Measurements from ENCODE around the gene GRM5.

The GRM5 gene

DNA sequence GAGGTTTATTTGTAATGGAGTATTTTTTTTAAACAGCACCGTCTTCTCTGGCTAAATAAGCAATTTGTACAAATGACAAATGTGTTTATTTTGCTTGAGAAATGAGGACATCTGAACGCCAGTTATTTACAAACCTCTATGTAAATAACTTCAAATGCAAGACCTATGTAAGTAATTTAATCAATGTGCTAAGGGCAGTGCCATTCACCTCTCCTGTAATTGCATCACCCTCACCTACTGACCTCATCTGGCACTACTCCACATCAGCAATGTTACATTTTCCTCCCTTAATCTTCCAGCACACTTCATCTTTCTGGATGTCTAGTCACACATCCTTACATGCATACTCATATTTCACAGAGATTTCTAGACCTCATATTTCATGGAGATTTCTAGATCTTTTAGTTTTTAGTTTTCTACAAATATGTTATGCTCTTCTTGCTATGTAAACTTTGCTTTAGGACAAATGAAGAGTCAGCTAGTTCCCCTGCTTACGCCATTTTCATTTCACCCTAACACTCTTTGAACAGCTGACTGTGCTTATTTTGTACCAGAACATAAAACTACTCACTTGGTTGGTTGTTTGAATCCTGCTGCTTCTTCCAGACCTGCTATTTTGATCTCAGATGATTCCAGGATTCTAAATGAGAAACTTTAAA is 238.6 kb downstream of the GRM5 start:
- no peak for DNase-seq

GRCh38 chr11:88819616-88820015 is 246.2 kb downstream of the GRM5 start:
- no peak for DNase-seq

GRCh38 chr11:88818978-88819377 is 246.8 kb downstream of the GRM5 start:
- DNase-seq = no peak

DNA sequence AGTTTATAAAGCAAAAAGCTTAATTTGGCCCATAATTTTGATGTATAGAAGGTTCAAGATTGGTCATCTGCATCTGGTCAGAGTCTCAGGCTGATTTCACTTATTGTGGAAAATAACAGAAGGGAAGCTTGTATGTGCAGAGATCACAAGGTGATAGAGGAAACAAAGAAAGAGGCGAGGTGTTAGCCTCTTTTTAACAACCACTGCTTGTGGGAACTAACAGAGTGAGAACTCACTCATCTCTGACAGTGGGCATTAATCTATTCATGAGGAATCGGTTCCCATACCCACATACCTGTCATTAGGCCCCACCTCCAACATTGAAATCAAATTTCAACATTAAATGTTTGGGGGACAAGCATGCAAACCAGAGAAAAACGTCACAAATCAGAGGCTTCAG is 250.3 kb downstream of the GRM5 start:
- DNase-seq = no peak

GRCh38 chr11:88814076-88814475 is 251.7 kb downstream of the GRM5 start:
- DNase-seq = no peak

- DNase-seq = no peak
These were observed 252.4 kb downstream of the GRM5 start for GRCh38 chr11:88813233-88813915.

GRCh38 chr11:88810420-88811097 is 255.2 kb downstream of the GRM5 start:
- no peak for DNase-seq

DNA sequence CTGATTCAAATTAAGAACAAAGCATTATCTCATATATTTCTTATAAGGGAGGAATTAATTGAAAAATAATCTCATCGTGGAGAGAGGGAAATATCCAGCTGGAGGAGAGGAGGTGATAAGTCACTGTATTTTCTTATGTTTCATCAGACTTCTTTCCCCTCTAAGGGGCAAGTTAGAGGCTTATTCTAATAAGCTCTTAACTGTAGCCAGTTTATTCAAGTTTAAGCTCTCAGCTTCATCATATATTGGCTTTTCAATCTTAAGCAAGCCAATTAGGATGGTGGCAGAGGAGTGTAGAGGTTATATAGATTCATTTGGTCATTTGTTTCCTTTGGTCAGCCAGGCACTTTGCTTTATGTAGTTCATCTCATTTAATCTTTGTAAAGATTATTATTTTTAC is 256.7 kb downstream of the GRM5 start:
- no peak for DNase-seq

- DNase-seq = no peak
These were observed 258.4 kb downstream of the GRM5 start for GRCh38 chr11:88807349-88807748.

GRCh38 chr11:88806410-88806809 is 259.4 kb downstream of the GRM5 start:
- DNase-seq = no peak

DNA sequence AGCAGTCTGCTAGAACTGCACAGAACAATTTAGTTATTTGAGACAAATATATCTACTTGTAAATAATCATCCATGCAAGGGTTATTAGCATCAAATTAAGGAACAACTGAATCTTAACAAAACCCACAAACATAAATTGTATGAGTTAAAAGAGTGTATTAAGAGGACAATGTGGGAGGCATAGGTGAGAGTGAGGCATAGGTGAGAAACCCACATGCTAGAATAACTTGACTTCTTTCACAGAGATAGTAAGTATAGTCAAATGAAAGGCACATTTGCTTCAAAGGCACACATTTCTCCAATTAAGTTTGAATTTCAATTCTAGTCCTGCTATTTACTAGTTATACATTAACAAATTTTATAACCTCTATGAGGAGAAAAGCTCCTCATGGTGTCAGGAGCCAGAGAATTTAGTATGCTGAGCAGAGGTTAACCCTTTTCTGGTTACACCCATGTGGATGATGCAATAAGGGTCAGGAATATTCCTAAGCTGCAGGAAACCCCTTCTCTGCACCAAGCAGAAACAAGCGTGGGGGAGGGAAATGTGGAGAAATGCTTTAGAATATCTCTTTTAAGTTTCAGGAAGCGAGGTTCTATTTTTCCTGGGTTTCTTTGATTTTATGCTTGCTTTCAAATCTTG is 264.2 kb downstream of the GRM5 start:
- DNase-seq = no peak

DNA sequence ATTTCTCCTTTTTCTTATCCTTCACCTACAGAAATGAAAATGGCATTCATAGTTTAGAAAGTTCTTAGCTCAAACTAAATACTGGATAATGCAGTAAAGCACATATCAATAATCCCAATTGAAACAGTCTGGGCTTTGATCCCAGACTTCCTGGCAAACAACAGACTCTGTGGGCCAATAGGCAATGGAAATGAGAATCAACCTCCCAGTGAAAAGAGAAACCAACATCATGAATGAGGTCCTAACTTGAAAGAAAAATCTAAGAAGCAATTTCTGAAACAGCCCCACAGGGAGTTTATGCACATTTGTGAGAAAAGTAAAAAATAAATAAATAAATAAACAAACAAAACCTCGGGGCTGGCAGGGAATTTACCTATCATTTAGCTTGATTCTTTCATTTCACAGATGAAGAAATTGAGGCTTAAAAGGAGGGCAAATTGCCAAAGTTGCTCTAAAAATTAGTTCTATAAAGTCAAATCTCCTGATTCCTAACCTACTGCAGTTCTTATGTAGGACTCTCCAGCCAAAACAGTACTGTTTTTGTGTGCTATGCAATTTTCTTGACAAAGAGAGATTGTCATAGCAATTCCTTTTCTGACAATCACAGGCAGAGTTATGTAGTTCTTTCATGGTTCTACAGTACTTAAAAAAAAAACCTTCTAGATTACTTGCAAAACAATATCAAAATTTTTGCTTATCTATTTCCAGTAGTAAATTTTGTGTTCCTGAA is 265.8 kb downstream of the GRM5 start:
- no peak for DNase-seq

- DNase-seq = no peak
These were observed 275.6 kb downstream of the GRM5 start for GRCh38 chr11:88790182-88790581.

DNA sequence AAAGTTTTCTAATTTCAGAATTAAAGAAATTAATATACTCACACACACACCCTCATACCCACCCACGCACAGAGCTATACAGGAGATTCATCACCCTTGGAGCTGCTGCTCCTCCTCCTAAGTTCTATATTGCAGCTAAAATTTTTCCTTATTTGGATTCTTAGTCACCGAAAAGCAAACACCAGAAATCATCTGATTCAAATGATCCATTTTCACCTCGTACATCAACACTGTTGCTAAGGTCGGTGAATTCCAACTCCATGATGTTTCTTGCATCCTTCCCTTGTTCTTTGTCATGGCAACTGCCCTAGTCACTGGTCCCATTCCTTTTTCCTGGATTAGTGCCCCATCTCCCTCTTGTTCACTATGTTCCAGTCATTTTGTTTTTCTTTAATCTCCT is 286.2 kb downstream of the GRM5 start:
- no peak for DNase-seq

DNA sequence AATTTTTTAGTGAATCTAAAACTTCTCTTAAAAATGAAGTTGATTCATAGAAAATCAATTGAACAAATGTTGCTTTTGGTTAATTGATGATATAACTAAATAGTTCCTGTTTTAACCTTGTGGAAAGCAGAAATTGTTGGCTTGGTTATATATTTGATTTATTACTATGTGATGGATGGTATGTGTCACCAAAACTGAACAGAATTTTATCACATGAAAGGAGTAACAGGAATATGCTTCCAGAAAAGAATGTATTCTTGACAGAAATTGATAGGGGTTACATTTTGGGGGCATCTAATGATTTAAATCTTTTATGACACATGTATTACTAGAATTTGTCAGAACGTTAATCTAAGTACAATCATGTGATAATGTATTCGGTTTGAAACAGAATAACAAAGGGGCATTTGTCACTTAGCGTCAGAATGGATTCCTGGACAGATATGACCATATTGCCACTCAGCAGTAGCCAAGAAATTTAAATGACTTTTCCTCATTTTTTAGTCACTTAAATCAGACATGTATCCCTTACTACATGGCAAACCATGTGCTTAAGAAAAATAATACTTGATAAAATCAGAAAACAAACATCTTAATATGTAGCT is 295.2 kb downstream of the GRM5 start:
- no peak for DNase-seq

- no peak for DNase-seq
These were observed 321.6 kb downstream of the GRM5 start for GRCh38 chr11:88744140-88744539.

DNA sequence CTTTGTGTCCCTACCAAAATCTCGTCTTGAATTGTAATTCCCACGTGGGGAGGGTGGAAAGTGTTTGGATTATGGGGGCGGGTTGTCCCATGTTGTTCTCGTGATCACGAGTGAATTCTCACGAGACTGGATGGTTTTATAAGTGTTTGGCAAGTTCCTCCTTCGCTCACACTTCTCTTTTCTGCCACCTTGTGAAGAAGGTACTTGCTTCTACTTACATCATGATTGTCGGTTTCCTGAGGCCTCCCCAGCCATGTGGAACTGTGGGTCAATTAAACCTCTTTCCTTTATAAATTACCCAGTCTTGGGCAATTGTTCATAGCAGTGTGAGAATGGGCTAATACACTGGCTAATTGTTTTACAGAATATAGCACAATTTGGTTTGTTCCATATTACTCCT is 326.3 kb downstream of the GRM5 start:
- DNase-seq = no peak

GRCh38 chr11:88709567-88709966 is 356.2 kb downstream of the GRM5 start:
- DNase-seq = no peak

- DNase-seq = no peak
These were observed 361.3 kb downstream of the GRM5 start for GRCh38 chr11:88704485-88704884.

- no peak for DNase-seq
These were observed 364.0 kb downstream of the GRM5 start for GRCh38 chr11:88701816-88702215.

- DNase-seq = no peak
These were observed 368.6 kb downstream of the GRM5 start for GRCh38 chr11:88697139-88697538.

DNA sequence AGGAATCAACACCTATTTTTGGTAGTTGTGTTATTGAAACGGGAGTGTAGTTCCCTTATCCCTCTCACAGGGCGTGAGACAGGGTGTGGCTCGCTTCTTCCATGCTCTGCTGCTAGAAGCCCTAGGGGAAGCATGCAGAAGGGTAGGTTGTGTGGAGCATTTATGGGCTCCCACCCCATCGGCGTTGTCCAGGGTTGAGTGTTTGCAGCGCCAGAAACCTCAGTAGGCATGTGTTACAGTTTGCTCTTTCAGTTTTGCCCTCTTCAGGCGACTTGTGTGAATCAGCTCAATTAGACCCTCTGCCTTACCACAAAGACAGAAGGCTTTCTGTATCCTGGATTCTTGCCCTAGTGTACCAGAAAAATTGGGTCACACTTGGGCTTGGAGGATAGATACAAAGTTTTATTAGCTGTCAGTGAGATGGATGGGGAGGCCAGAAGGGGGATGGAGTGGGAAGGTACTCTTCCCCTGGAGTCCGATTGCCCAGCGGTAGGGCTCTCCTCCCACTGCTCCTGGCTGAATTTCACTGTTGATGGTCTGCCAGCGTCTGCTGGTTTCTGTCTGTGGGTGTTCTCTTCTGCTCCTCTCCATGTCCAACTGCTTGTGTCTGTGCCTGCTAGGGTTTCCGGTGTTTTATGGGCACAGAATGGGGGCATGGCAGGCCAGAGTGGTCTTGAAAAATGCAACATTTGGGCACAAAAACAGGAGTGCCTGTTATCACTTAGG is 369.9 kb downstream of the GRM5 start:
- no peak for DNase-seq

Data from NCI-H2171 (cell line).